ENCODE measurements around the gene POP5.
A peak's percentile ranks its signal among the peaks of the same experiment; 100 is the strongest.

Gene POP5

DNA sequence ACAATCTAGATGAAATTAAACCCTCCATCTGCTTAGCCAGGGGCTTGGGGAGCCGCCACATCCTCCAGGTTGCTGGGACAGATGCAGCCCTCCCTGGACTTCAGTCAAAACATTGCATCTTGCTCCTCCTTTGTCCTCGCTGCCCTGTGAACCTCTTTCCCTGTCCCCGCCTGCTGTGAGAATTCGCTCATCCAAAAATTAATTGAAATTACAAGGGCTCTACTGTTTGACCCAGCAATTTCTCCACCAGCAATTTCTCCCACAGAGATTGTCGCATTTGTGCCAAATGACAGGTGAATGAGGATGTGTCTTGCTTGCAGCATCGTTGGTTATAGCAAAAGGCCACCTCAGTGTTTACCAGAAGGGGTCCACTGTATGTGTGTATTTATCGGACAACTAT, 5.0 kb upstream of the POP5 start:
- no peak overlapping the region for H3K4me3 ChIP-seq (ENCODE audit: low read depth, low read length)
- no peak for DNase-seq (ENCODE audit: low read depth)
- TF ChIP-seq, protein P1, sequence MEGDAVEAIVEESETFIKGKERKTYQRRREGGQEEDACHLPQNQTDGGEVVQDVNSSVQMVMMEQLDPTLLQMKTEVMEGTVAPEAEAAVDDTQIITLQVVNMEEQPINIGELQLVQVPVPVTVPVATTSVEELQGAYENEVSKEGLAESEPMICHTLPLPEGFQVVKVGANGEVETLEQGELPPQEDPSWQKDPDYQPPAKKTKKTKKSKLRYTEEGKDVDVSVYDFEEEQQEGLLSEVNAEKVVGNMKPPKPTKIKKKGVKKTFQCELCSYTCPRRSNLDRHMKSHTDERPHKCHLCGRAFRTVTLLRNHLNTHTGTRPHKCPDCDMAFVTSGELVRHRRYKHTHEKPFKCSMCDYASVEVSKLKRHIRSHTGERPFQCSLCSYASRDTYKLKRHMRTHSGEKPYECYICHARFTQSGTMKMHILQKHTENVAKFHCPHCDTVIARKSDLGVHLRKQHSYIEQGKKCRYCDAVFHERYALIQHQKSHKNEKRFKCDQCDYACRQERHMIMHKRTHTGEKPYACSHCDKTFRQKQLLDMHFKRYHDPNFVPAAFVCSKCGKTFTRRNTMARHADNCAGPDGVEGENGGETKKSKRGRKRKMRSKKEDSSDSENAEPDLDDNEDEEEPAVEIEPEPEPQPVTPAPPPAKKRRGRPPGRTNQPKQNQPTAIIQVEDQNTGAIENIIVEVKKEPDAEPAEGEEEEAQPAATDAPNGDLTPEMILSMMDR (IDR thresholded peaks at IDR 0.05; ENCODE audit: low read depth, low read length, missing control alignments), result no peak

- DNase-seq (ENCODE audit: low read depth), result no peak
- TF ChIP-seq, protein P1 (IDR thresholded peaks at IDR 0.05; ENCODE audit: low read depth, low read length, missing control alignments), result peak; percentile 36
- H3K4me3 ChIP-seq (ENCODE audit: low read depth, low read length), result peak overlapping the region; percentile 27
Measured at GRCh38 chr12:120584343-120585149, 3.3 kb upstream of the POP5 start.

DNA sequence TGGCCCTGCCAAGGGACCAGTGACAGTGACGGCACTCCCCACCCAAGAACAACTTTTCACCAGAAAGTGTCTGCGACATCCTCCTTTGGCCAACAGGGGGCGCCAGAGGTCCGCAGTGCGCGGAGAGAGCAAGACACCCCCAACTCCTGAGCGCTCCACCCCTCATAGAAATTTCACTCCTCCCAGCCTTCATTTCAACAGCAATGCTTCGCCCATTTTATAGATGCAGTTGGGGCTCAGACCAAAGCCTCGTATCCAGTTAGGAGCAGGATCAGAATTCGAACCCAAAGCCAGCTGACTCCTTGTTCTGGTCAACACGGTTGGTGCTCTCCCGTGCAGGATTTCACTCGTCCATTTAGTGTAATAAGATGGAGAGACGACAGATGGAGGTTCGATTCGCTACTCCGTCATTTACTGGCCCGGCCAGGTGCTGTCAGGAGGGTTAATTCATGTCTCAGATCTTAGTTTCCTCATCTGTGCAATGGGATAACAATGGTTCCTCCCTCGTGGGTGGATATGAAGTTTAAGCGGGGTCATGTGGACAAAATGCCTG, 2.4 kb upstream of the POP5 start:
- TF ChIP-seq, protein P1 (IDR thresholded peaks at IDR 0.05; ENCODE audit: low read depth, low read length, missing control alignments), result peak; percentile 96
- DNase-seq (ENCODE audit: low read depth), result peak; percentile 22
- peak overlapping the region; percentile 12; the same call in 1 of the 2 replicates for H3K4me3 ChIP-seq (ENCODE audit: low read depth, low read length)

GRCh38 chr12:120581998-120582397, 796 bp upstream of the POP5 start:
- DNase-seq (ENCODE audit: low read depth), result no peak
- TF ChIP-seq, protein P1 (IDR thresholded peaks at IDR 0.05; ENCODE audit: low read depth, low read length, missing control alignments), result no peak
- peak overlapping the region; percentile 89 for H3K4me3 ChIP-seq (ENCODE audit: low read depth, low read length)

DNA sequence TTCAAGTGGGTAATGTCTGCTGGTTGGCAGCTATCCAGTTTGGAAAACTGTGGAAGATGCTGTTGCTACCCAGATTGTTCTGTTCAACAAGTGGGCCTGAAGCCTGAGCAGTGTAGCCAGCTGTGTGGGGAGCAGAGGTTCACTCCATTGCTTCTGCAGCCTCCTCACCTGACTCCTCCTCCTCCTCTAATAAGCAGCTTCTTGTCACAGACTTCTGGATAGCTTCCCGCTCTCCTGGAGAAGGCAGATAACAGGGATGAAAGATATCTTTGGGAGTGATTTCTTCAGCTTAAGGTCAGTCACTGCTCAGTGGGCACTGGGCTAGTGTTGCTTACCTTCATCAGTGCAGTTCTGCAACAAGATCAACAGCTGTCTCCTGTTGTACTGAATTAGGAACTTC, 2.0 kb downstream of the POP5 start:
- H3K4me3 ChIP-seq (ENCODE audit: low read depth, low read length), result no peak overlapping the region
- DNase-seq (ENCODE audit: low read depth), result no peak
- TF ChIP-seq, protein P1 (IDR thresholded peaks at IDR 0.05; ENCODE audit: low read depth, low read length, missing control alignments), result no peak

DNA sequence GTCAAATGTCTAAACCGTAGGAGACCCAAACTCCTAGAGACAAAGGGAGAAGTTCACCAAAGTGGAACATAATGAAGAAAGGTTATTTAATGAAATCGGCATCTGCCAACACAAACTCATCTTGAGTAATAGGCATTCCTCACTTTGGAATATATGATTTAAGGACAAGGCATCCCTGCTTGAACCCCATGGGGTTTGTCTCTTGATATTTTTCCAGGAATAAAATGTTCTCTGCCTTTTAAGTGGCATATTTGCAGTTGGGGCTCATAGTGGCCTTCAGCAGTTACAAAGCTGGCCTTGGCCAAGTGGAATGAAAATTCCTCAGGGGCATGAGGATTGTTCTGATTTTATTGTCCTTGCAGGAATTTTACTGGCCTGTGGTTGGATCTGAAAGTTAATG, 7.1 kb downstream of the POP5 start:
- H3K4me3 ChIP-seq (ENCODE audit: low read depth, low read length), result no peak overlapping the region
- no peak for DNase-seq (ENCODE audit: low read depth)
- TF ChIP-seq, protein P1 (IDR thresholded peaks at IDR 0.05; ENCODE audit: low read depth, low read length, missing control alignments), result no peak
